GM13976 (cell line): ENCODE results near the gene OGFRL1.

Experiments used
- DNase-seq: peaks from one replicate; pipeline ENCODE4 v3.0.0; 2012; ENCODE audit warnings: low spot score
- in situ Hi-C: fragments of 300-500 bp; cut with MboI; formaldehyde crosslinking; loops from one replicate; pipeline ENCODE4 v1.12.0; 2022; ENCODE audit warnings: low sequenced_read_pairs, mixed read lengths, inconsistent platforms; ENCODE audit not compliant: unreplicated experiment
- TF ChIP-seq, protein P1 (sequence below): IDR thresholded peaks from 2 replicates; pipeline ENCODE4 v1.5.1; 2012; ENCODE audit warnings: borderline replicate concordance, mild to moderate bottlenecking; ENCODE audit not compliant: insufficient read depth; ENCODE audit errors: extremely low read depth, missing control alignments, control extremely low read depth

The OGFRL1 gene

DNA sequence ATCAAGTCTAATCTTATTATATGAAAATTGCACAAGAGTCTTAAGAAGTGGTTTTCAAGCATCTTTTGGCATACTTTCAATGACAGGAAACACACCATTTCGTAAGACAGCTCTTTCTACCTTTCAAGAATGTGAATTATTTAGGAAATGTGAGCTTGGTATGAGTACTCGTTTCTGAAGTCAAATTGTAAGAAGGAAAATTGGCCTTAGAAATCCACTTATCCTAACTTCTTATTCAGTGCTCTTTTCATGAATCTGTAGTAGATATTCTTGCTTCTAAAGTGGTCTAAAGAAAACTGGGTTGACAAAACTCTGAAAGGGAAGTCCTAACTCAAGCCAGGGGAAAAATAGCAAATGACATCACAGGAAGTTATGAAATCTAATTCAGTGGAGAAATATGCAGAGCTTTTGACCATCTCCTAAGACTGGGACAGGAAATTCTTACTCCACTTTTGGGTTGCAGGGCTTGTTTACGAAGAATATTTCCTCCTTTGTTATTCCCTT, 38.5 kb upstream of the OGFRL1 start:
- no peak for DNase-seq
- TF ChIP-seq, protein P1, sequence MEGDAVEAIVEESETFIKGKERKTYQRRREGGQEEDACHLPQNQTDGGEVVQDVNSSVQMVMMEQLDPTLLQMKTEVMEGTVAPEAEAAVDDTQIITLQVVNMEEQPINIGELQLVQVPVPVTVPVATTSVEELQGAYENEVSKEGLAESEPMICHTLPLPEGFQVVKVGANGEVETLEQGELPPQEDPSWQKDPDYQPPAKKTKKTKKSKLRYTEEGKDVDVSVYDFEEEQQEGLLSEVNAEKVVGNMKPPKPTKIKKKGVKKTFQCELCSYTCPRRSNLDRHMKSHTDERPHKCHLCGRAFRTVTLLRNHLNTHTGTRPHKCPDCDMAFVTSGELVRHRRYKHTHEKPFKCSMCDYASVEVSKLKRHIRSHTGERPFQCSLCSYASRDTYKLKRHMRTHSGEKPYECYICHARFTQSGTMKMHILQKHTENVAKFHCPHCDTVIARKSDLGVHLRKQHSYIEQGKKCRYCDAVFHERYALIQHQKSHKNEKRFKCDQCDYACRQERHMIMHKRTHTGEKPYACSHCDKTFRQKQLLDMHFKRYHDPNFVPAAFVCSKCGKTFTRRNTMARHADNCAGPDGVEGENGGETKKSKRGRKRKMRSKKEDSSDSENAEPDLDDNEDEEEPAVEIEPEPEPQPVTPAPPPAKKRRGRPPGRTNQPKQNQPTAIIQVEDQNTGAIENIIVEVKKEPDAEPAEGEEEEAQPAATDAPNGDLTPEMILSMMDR = no peak
- in situ Hi-C loops = no loop called here

DNA sequence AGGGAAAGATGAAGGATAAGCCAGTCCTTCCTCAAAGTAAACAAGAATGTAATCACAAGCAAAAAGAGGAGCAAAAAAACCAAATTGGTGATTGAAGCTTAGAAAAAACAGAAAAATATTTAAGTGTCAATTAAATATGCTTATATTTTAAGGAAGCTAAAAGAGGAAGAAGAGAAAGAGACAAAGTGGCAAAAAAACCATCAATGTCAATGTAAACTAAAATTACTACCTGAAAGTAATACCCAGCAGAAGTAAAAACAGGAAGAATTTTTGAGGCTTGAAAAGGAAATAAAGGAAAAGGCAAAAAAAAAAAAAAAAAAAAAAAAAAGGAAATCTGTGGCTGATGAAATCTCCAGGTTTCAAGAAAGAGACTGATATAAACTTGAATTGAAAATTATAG, 36.2 kb upstream of the OGFRL1 start:
- no peak for DNase-seq
- TF ChIP-seq, protein P1 = no peak
- in situ Hi-C loops = no loop called here

DNA sequence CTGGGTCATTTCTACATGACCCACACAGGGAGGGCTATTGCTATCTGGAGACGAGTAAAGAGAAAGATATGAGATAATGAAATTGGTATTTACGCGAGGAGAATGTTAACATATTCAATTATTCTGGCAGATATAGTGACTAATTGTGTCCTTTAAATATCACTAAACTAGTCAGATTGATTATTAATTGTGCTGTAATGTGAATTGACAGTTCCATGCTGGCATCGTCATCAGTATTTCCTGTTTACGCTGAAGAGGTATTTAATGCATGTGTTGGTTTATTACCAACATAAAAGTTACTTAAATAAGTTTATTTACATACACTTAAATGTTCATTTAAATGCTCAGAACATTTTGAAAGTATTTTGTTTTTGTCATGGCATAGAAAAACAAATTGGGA, 35.7 kb upstream of the OGFRL1 start:
- DNase-seq = no peak
- in situ Hi-C loops = no loop called here
- TF ChIP-seq, protein P1 = no peak

DNA sequence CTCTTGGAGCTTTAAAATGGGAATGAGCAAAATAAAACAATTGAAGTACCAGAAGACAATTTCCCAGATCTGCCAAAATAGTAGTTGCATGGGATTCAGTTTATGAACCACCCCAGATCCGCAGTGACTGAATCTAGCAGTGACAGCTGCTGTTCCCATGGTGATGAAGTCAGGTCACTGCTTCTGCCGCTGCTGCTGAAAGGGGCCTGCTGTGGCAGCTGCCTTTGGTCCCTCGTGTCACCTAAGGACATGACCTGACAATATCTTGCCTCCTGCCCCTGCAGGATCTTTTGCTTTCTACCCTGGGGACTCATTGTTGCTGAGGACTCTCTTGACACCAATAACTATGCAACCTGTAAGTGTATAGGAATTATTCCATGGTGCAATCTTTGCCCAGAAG, 34.3 kb upstream of the OGFRL1 start:
- TF ChIP-seq, protein P1 = no peak
- in situ Hi-C loops = no loop called here
- DNase-seq = no peak

DNA sequence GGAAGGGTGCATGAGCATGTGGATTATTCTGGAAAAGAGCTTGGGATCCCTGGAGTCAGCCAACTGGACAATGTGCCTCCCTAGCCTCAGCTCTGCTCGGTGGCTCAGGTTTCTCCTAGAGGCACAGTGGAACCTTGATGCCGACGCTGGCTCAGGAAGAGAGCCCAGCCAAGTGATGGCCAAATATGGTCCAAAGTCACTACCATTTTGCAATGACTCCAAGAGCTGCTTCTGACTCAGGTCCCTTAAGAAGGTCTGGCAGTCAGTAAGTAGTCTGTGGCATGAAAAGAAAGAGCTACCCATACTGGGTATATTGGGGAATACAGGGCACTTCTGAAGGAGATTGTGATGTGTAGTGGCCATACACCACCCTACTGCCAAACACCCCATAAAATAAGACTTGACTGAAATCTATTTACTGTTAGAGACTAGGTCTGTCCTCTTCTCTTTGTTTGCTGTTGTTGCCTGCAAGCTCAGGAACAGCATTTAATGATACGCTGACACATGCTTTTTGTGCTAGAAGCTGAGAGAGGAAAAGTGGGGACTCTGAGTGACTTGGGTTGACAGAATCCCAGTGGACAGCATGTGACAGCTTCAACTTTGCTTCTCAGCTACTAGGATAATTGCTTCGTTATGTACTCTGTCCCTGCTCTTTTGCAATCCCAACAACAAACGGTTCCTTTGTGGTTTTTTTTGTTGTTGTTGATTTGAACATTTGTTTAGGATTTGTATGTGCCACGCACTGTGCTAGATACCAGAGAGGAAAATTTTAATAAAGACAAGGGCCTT, 30.3 kb upstream of the OGFRL1 start:
- TF ChIP-seq, protein P1 = no peak
- in situ Hi-C loops = no loop called here
- no peak for DNase-seq

DNA sequence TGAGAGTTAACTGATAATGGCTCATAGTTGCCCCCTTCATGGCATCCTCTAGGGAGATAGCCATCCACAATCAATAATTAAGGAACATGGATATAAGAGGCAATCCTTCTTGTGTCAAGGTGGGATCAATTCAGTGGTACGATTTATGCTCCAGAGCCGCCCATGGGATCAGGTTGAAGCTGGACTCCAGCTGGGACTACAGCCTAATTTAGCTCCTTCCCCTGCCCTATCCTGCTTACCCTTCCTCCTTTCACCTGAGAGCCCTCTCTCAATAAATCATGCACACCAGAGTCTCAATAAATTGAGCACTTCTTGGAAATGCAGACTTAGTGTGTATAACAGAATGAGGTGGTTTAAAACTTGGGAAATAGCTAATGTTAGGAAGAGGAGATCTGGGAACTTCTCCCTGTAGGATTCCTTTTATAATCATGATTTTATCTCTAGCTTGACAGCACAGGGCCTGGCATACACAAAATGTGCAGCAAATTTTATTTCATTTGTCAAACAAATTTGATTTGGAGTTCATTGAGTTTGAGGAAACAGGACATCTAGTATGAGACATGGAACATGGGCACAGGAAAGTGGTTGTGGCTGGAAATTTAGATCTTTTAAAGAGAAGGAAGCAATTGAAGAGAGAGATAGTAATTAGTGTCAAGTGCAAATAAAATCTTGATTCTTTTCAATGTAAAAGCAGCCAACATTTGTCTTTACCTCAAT, 28.6 kb upstream of the OGFRL1 start:
- DNase-seq = no peak
- TF ChIP-seq, protein P1 = no peak
- in situ Hi-C loops = no loop called here
